Non-pigmented ciliary epithelial cell (primary cell): ENCODE measurements around the gene PTGES.
"Not testable (repeated sequence)": the region's sequence is repeated elsewhere in the genome, so short reads cannot be mapped to it uniquely, and the experiment has no call there.

ENCODE experiments used
- DNase-seq: peaks from one replicate; pipeline ENCODE4 v3.0.0-alpha.2; 2010; ENCODE audit warnings: low read depth

The PTGES gene

DNA sequence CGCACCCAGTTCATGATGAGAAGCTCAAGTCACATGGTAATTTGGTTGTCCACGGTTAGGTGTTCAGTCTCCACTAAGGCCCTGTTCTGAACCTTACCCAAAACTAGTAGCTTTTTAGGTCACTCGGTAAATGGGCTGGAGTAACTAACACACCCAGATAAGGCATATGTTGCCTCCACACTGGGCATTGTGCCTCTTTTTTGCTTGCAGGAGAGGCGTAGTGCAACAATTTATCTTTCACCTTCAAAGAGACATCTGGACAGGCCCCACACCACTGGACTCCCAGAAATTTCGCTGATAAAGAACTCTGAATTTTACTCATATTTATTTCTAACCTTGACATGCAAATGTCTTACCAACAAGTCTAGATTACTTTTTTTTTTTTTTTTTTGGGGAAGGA is 16.8 kb upstream of the PTGES start:
- DNase-seq = no peak

DNA sequence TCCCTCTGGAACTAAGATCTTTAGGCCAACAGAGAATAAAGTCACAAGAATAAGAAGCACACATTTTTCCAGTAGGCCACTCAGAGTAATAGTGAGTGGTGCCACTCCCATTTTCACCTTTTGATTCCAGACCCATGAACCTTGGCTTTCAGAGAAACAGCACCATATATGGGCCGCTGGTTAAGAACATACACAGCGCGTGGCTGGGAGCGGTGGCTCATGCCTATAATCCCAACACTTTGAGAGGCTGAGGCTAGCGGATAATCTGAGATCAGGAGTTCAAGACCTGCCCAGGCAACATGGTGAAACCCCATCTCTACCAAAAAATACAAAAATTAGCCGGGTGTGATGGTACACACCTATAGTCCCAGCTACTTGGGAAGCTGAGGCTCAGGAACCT is 15.6 kb upstream of the PTGES start:
- no peak for DNase-seq

DNA sequence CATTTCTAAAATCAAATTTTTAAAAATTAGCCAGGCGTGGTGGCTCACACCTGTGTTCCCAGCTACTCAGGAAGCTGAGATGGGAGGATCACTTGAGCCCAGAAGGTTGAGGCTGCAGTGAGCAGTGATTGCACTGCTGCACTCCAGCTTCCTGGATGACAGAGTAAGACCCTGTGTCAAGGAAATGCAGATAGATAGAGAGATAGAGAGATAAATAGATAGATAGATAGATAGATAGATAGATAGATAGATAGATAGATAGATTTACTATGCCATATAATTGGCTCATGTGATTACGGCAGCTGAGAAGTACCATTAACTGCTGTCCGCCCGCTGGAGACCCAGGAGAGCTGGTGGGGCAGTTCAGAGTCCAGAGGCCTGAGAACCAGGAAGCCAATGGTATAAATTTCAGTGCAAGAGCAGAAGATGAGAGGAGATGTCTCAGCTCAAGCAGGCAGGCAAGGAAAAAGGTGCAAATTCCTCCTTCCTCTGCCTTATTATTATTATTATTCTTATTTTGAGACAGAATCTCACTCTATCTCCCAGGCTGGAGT is 13.0 kb upstream of the PTGES start:
- no peak for DNase-seq

DNA sequence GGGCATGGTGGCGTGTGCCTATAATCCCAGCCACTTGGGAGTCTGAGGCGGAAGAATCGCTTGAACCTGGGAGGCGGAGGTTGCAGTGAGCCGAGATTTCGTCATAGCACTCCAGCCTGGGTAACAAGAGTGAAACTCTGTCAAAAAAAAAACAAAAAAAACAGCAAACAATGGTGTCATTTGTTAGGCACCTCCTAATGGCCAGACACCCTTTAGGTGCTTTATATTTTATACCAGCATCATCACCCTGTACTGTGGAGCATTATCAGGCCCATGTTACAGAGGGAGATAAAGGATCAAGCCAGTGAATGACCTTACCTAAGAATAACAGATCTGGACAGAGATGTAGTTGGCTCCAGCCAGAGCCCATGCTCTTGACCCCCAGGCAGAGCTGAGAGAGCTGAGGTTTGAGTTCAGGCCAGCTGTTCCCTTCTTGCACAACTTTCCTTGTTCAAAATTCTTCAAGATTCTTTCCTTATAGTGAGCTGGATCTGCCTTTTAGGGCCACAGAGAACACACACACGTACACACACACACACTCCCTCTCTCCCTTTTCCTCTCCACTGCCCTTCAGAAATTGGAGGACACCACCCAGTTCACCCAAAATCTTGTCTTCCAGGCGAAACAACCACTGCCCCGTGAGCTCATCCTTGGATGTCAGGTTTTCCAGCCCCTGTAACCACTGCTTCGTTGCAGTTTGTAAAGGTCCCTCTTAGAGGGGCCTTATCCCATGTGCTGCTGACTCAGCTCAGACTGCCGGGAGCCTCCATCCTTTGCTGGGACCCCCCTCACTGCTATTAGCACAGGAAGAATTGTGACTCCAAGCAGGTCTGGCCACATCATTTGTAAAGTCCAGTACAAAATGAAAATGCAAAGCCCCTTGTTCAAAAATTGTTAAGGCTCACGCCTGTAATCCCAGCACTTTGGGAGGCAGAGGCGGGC is 10.4 kb upstream of the PTGES start:
- no peak for DNase-seq

DNA sequence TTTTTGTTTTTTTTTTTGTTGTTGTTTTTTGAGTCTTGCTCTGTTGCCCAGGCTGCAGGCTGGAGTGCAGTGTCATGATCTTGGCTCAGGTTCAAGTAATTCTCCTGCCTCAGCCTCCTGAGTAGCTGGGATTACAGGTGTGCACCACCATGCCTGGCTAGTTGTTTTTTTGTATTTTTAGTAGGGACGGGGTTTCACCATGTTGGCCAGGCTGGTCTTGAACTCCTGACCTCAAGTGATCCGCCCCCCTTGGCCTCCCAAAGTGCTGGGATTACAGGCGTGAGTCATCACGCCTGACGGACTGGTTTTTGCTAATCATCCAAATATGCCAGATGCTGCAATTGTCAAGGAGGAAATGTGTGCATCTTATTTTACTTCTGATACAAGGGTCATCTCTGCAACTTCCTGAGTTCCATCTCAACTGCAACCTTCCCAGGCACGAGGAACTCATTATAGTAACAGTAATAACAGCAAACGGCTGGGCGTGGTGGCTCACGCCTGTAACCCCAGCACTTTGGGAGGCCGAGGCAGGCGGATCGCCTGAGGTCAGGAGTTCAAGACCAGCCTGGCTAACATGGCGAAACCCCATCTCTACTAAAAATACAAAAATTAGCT is 9.6 kb upstream of the PTGES start:
- peak; percentile 86 for DNase-seq

DNA sequence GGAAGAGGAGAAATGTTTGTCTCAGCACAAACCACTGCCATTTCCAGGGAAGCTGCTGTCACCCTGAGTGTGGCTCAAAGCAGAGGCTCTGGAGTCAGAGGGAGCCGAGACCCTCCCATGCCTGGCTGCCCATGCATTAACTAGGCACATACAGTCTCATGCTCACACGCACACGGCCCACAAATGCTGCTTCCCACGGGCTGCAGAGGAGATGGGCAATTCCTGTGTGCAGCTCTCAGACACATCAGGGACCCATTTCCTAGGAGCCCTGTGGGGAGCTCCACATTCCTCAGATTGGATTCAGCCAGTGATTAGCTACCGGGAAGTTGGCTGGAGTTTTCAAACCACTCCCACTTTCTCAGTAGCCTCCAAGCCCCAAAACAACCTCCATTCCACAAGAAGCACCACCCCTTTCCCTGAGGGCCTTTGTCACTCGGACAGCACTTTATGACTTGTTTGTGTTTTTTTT is 9.1 kb upstream of the PTGES start:
- no peak for DNase-seq

DNA sequence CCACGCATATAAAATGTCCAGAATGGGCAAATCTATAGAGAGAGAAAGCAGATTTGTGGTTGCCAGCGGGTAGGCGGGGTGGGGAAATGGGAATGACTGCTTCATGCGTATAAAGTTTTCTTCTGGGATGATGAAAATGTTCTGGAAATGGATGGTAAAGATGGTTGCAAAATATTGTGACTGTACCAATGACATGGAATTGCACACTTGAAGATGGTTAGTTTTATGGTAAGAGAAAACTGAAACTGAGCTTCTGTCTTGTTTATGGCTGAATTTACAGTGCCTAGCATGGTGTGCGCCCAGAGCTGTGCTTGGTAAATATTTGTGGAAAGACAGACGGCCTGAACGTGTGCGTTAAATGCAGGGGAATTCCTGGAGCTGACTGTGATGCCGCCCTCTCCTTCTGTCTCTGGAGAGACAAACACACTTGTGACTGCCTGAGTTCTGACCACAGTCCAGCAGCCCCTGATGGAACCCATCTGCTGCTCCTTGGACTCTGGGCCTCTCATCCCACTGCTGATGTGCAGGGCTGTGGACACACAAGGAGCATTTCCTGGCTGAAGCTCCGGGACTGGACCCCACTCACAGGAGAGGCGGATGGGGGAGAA is 8.6 kb upstream of the PTGES start:
- DNase-seq = no peak

DNA sequence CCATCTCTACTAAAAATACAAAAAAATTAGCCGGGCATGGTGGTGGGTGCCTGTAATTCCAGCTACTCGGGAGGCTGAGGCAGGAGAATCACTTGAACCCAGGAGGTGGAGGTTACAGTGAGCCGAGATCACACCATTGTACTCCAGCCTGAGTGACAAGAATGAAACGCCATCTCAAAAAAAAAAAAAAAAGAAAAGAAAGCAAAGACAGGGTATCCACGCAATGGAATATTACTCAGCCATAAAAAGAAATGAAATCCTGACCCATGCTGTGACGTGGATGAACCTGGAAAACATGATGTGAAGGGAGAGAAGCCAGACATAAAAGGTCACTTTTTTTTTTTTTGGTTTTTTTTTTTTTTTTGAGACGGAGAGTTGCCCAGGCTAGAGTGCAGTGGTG is 7.9 kb upstream of the PTGES start:
- not testable (repeated sequence) for DNase-seq

DNA sequence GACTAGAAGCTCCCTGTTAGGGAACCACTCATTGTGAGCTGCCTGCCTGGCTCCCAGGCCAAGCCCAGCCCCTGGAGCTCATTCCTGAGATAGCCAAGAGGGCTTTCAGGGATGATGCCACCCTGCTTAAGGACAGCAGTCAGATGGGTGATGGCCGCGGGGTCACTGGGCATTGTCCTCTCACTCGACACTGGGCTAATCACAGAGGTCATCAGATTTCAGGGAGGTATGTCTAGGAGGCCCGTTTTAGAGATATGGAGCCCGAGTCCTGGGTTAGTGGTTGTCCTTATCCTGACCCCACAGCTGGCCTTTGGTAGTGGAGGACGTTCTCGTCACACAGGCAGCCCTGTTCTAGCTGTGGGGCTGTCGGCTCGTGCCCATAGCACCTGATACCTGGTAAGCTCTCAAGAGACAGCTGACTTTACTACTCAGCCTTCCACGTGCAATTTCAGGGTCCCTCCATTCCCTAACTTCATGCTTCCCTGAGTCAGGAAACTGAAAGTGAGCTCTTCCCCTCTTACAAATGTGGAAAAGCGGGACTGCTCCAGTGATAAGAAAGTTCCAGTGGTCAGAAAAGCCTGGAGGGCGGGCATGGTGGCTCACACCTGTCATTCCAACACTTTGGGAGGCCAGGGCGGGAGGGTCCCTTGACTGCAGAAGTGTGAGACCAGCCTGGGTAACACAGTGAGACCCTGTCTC is 7.1 kb upstream of the PTGES start:
- no peak for DNase-seq

DNA sequence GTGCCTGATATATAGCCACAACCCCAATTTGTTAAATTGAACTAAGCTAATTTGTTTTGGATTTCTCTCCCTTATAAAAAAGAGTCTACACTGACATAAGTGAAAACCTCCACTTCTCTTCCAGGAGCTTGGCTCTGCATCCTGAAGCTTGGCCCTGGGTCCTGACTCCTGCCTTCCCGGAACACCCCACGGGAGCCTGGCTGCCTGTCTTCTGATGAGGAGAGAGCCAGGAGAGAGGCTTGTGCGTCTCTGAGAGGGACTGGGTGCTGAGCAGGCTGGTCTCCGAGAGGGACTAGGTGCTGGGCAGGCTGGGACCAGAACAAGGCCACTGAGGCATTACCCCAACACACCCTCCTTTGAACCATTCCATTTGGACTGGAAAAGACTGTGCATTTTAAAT is 6.5 kb upstream of the PTGES start:
- DNase-seq = no peak

DNA sequence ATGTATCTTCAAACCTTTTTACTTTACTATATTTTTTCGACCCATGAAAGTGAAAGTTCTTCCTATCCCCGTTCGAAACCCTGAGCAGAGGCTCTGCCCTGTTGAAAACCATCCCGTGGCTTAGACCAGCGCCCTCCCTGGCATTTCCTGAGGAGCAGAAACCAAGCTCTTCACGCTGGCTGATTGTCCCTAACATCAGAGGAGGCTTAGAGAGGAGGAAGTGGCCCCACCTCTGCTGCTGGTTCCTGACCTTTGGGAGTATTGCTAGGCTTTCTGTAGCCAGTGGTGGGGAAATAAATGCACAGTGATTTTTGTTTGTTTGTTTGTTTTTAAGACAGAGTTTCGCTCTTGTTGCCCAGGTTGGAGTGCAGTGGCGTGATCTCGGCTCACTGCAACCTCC is 4.2 kb upstream of the PTGES start:
- no peak for DNase-seq

DNA sequence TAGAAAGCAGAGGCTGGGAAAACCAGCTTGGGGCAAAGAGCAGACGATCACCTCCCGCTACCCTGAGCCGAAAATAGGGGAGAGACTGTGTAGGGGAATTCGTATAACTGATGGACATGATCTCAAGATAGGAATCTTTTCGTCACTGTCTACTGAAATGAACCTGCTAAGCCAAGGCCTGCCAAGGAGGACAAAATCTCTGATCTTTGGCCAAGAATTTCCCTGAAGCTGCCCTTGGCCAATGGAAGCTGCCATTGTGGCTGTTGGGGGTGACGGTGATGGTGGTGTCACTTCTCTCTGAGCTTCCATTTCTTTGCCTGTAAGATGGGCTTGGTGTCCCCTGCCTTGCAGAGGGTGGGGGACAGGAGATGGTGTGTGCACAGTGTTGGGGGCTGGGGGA is 3.3 kb upstream of the PTGES start:
- DNase-seq = no peak

DNA sequence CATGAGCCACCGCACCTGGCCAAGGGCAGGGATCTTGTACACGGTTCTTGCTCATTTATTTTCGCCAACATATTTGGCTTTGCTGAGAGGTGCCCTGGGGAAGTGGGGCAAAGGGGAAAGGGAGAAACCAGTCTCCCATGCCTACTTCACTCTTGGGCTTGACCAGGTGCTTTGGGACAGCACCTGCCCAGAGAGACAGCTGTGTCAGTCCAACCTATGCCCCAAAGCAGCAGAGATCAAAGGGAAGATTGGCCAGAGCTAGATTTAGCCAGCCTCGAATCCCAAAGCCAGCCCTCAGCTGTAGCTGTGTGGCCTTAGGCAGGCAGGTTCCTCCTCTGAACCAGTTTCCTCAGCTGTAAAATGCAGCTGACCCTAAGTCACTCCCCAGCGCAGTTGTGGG is 2.3 kb upstream of the PTGES start:
- DNase-seq = no peak

DNA sequence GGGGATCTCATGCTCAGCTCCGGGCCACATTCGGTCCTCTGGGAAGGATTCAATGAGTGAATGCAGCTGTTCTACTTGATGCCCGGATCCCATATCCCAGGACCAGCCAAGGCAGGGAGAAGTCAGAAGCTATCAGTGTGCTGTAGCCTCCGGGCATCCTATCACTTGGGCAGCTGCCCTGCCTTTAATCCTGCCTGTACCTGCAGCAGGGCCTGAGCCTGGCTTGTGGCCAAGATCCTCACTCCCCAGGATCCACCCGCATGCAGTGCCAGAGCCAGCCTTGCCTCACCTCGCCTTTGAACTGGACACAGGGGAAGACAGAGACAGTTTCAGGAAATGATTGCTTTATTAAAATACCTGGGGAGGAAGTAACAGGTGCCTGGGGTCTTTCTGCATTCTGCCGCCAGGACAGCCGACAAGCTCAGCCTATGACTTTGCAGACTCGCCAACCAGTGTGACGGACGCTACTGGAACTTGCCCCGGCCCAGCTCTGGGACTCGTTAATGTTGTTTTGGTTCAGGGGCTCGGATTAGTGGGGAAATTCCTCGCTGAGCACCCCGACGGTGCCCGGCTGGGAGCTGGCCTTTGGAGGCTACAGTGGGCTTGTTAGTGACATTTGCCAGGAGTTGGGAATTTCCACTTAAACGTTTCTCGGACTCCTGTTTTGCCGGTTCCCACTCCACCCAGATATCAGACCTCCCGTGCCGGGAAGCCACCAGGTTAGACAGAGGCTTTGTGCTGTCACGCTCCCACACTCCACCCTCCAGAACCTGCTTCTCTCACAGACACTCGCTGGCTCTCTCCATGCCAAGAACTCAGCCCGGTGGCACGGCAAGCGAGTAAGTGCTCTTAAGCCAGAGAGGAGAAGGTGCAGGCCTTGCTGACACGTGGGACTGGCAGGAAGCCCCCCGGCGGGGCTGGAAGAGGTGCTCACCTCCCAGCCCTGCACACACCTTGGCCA is 721 bp downstream of the PTGES start:
- DNase-seq = no peak

DNA sequence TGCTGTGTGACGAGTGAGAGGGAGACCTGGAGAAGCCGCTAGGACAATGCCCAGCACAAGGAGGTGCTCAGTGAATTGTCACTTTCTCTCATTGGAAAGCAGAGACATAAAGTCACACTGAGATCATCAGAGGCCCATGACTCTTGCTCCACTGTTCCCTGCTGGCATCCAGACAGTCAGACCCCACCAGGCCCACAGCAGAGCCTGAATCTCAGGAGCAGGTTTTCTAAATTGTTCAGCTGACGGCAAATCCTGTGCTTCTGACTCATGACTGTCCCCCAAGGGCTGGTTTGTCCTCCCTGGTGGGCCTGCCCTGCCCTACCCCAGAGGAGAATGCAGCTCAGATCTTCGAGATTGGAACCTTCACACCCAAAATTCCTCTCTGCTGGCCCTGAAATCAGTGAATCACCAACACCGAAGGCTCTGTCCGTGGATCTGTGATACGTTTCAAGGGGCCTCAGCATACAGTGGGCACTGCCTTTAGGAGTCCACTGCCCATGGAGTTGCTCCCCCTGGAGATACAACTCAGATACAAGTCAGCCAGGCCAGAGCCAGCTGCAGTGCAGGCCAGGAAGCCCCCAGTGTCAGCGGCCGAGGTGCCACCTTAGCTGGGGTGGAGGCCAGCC is 2.7 kb downstream of the PTGES start:
- no peak for DNase-seq

DNA sequence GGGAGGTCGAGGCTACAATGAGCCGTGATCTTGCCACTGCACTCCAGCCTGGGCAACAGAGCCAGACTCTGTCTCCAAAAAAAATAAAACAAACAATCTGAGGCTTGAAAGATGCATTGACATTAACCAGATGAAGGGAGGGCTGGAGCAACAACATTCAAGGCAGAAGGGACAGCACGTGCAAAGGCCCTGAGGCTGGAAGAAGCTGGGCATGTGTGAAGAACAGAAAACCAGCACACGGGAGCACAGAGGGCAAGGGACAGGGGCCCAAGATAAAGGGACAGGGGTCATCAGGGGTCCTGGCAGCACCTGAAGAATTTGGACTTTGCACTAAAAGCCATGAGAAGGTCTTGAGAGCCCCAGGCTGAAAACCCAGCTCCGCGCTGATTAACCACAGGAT is 3.3 kb downstream of the PTGES start:
- DNase-seq = no peak

DNA sequence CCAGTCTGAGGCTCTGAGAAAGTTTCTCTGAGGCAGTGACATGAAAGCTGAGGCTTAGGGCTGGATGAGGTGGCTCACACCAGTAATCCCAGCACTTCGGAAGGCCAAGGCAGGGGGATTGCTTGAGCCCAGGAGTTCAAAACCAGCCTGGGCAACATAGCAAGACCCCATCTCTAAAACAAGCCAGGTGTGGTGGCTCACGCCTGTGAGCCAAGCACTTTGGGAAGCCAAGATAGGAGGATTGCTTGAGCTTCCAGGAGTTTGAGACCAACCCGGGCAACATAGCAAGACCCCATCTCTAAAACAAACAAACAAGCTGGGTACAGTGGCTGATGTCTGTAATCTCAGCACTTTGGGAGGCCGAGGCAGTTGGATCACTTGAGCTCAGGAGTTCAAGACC is 3.8 kb downstream of the PTGES start:
- DNase-seq = not testable (repeated sequence)

DNA sequence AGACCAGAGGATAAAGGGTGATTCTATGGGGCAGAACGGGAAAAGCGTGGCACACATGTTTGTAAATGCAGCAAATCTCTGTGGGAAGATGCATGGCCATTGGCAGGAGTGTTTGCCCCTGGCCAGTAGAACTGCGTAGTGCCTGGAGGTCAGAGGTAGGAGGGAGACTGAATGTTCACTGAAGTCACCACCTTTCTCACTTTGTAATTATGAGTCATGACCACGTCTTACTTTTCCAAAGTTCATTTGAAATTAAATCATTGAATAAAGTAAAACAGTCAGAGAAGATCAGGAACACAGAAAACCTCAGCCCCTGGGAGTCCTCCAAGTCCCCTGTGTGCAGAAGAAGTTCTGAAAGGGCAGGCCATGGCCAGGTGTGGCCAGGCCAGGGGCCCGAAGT is 4.6 kb downstream of the PTGES start:
- DNase-seq = no peak

DNA sequence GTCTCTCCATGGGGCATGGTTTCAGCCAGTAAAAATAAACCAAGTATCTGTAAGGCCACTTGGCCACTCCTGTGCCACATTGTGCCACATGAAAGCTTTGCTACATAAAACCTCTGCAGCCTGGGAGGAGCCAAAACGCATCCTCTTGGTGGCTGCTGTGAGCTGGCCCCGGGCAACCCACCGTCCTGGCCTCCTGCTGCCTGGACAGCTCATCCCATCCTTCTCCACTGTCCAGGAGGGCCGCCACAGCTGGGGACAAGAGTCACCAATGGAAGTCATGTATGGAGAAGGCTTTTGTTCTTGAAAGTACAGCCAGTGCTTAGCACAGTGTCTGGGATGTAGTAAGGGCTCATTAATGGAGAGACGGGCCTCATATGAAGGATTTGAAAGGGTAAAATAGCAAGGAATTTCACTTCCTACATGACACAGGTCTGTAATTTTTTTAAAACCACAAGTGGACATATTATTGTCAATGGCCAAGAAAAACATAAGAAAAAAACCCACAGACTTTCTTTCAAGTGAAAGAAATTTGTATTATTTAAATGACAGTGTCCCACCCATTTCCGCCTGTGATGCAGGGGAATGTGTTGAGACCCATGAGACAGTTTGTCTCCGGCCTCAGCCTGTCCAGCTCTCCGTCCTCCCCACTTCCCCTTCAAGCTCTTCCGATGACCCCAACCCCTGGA is 6.6 kb downstream of the PTGES start:
- no peak for DNase-seq

DNA sequence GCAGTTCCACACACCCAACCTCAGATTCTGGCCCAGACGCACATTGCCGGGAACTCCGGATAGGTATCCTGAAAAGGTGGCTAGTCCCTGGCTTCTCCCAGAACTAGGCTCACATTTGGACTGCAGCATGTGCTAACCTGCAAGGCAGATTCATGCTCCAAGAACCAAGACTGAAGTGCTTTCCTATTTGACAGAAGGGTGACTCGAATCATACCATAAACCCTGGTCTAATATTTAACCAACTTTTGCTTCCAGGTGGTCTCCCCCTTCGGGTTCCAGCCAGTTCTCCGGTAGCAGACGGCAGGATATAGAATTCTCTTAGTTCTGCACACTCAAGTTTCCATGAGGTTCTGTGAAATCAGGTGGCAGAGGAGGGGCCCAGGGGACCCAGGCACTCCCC is 7.6 kb downstream of the PTGES start:
- no peak for DNase-seq
